Bronchial epithelial cell (primary cell): ENCODE data around the gene GRID2. TPM values are rescaled to one million over a fixed set of nuclear protein-coding genes. Genes with fewer than 3 reads are reported as not detected.

Experiments used
- DNase-seq: peaks from one replicate; pipeline ENCODE4 v3.0.0-alpha.2; 2010; ENCODE audit warnings: low read depth
- FAIRE-seq: peaks from 2 replicates; lab custom pipeline; 2011; peaks lifted over from hg19 to GRCh38; lab: Jason Lieb, UNC
- H3K27me3 ChIP-seq: 2 replicates; pipeline ENCODE4 v1.5.1; 2011; ENCODE audit warnings: low read length; ENCODE audit not compliant: control insufficient read depth, insufficient read depth
- H3K36me3 ChIP-seq: 2 replicates; pipeline ENCODE4 v1.5.1; 2011; ENCODE audit warnings: low read length; ENCODE audit not compliant: control insufficient read depth, insufficient read depth
- H3K4me3 ChIP-seq: 2 replicates; pipeline ENCODE4 v1.5.1; 2011; ENCODE audit warnings: mild to moderate bottlenecking, low read depth, low read length, control low read depth
- total RNA-seq: library from RNA; depleted of rRNA; stranded (reverse); fragments of >200 nt; gene quantifications from 2 replicates; pipeline ENCODE4 v1.2.1, GENCODE V29; 2014
- TF ChIP-seq, protein P1 (sequence below): IDR thresholded peaks from 2 replicates; pipeline ENCODE4 v1.5.1; 2011; ENCODE audit warnings: mild to moderate bottlenecking, moderate library complexity, low read length, control low read depth, inconsistent platforms; ENCODE audit not compliant: insufficient read depth, severe bottlenecking

Gene GRID2
- total RNA-seq, 1 donor from 2014 or later, result not detected

DNA sequence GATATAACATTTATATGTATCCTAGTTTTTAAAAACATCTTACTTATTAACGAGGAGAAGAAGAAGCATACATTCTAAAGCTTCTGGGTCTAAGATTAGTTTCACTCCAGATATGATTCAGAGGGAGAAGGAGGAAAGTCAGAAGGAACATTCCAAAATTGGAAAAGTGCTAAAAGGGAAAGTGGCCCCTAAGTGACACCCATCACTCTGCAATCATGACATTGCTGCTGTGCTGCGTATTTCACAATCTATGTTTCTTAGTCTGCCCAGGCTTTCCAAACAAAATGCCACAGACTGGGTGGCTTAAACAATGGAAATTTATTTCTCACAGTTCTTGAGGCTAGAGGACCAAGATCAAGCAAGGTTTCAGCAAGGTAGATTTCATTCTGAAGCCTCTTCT lies 1452.3 kb downstream of the GRID2 start:
- Histone ChIP-seq H3K36me3 (no peaks in the 10 kb centered on the region), H3K27me3 (no peaks in the 10 kb centered on the region), H3K4me3 (no peak overlapping the region)
- TF ChIP-seq, protein P1, sequence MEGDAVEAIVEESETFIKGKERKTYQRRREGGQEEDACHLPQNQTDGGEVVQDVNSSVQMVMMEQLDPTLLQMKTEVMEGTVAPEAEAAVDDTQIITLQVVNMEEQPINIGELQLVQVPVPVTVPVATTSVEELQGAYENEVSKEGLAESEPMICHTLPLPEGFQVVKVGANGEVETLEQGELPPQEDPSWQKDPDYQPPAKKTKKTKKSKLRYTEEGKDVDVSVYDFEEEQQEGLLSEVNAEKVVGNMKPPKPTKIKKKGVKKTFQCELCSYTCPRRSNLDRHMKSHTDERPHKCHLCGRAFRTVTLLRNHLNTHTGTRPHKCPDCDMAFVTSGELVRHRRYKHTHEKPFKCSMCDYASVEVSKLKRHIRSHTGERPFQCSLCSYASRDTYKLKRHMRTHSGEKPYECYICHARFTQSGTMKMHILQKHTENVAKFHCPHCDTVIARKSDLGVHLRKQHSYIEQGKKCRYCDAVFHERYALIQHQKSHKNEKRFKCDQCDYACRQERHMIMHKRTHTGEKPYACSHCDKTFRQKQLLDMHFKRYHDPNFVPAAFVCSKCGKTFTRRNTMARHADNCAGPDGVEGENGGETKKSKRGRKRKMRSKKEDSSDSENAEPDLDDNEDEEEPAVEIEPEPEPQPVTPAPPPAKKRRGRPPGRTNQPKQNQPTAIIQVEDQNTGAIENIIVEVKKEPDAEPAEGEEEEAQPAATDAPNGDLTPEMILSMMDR, result no peak
- DNase-seq, result no peak
- FAIRE-seq, result no peak

DNA sequence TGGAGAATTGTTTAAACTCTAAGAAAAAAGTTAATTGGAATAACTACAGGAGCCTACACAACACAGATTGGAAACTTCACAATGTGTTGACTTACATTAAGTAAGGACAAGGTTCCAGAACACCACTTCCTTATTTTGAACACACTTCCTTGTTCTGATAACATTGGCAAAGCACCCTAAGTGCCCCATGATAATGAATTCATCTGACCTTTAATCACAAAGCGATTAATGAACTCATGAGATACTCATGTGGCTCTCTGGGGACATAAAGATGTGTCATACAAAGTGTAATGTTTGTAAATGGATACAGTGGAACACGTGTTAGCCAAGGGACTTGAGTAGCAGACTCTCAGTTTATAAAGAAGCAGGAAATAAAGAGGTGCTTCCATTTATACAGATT lies 1455.7 kb downstream of the GRID2 start:
- H3K36me3 ChIP-seq, result no peaks in the 10 kb centered on the region
- TF ChIP-seq, protein P1, result no peak
- DNase-seq (no peak), FAIRE-seq (no peak)
- no peak overlapping the region for H3K4me3 ChIP-seq
- no peaks in the 10 kb centered on the region for H3K27me3 ChIP-seq

DNA sequence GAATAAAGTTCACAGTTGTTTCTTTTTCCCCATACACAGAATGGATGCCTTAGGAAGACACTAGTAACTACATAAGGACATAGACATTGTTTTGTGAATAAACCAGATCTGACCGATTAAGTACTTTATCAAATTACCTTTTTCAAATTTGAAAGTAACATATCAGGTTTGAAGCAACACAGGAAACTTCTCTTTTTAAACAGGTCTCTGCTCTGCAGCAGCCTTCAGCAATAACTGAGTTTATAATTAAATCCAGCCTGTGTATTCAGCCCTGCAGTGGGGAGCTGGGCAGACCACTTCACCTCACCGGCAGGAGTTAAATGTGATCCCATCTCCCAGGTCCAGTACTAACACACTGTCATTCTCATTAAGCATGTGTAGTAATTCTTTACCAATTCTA lies 1456.5 kb downstream of the GRID2 start:
- no peak for FAIRE-seq

DNA sequence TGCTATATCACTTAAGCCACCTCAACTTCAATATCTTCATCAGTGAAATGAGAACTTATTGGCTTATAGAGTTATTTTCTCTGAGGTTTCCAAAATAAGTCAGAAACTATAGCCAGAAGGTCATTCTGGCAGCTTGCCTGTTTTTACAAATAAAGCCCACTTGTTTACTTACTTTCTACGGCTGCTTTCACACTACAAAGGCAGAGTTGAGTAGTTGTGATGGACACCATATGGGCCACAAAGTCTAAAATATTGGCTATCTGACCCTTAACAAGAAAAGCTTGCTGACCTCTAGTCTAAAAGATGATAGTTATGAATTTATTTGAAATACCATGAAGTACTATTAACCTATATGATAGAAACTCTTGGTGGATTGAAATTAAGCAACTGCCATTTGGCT lies 1457.5 kb downstream of the GRID2 start:
- H3K4me3 ChIP-seq, result no peak overlapping the region
- H3K36me3 ChIP-seq, result no peaks in the 10 kb centered on the region
- TF ChIP-seq, protein P1, result no peak
- DNase-seq (no peak), FAIRE-seq (no peak)
- no peaks in the 10 kb centered on the region for H3K27me3 ChIP-seq

More for the DNA sequence above, 1456.5 kb downstream of the GRID2 start:
- Histone ChIP-seq H3K4me3 (no peak overlapping the region), H3K36me3 (no peaks in the 10 kb centered on the region), H3K27me3 (no peaks in the 10 kb centered on the region)
- no peak for DNase-seq
- TF ChIP-seq, protein P1, result no peak

DNA sequence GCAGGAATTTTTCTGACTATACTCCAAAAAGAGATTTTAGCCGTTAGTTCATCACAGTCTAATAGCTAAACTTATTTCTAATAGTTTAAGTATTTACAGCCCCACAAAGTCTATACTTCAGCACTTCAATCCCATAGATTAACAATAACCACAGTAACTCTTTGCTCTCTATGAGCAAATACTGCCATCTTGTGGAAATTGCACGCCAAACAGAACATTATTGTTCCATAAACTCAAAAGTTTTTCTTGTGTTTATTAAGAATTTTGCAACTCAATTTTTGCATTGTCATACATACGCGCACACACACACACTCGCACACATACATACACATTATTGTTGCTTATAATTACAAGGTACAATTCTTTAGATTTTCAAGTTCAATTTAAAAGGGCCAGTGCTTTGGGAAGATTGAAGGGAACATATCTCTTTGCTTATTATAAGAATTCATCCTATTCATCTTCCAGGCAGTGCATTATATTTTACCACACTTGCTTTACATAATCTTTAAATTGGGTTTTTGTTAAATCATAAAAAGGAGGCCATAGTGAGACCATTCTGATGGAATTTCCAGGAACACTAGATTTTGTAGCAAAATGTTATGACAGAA lies 1461.0 kb downstream of the GRID2 start:
- Histone ChIP-seq H3K36me3 (no peaks in the 10 kb centered on the region), H3K27me3 (no peaks in the 10 kb centered on the region), H3K4me3 (no peak overlapping the region)
- TF ChIP-seq, protein P1, result peak; percentile 47
- FAIRE-seq (no peak), DNase-seq (peak; percentile 53)

DNA sequence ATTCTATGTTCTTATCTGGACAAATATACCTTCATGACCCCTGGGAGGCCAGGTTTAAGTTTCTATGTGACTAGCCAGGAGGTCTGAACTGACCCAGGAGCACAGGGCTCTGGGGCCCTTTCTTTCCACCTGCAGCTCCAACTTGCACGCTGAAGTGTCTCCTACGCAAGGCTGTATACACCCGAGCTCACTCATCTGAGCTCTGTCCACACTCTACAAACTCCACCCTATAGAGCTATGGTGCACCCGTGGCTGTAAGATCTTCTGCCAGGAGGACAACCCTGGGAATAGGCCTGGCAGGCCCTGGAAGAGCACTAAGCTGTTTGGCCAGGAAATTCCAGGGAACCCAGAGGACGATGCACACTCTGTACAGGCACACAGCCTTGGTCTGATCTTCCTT lies 1464.2 kb downstream of the GRID2 start:
- H3K36me3 ChIP-seq, result no peaks in the 10 kb centered on the region
- no peaks in the 10 kb centered on the region for H3K27me3 ChIP-seq
- no peak for FAIRE-seq
- no peak for DNase-seq
- no peak overlapping the region for H3K4me3 ChIP-seq
- TF ChIP-seq, protein P1, result no peak
